MCF 10A (cell line): ENCODE results near the gene SLC18A3. TPM values are rescaled to one million over a fixed set of nuclear protein-coding genes. Genes with fewer than 3 reads are reported as not detected.

Experiments
- BruUV-seq: library from RNA; stranded (reverse); fragments of 400-500 nt; replicated peaks from 2 replicates; lab custom pipeline; 2021; lab: Mats Ljungman, UMichigan
- CTCF ChIA-PET: fragments of 300-600 bp; sonication (Branson Sonifier 250); formaldehyde crosslinking; extraction: SDS; loops from one replicate; lab custom pipeline; 2021; ENCODE audit warnings: antibody characterized with exemption, inconsistent platforms; lab: Yijun Ruan, JAX
- POLR2A ChIA-PET: fragments of 300-600, 350-650 bp; sonication (Branson Sonifier 250); formaldehyde crosslinking; extraction: SDS; loops from one replicate; lab custom pipeline; 2020; ENCODE audit warnings: antibody characterized with exemption, inconsistent platforms; lab: Yijun Ruan, JAX
- DNase-seq: peaks from one replicate; pipeline ENCODE4 v3.0.0-alpha.2; 2018; ENCODE audit not compliant: unreplicated experiment
- H3K27ac Mint-ChIP-seq: one replicate; pipeline ENCODE4 v1.8.0; 2022; ENCODE audit warnings: mild to moderate bottlenecking, low read depth, mixed read lengths; ENCODE audit not compliant: unreplicated experiment
- H3K27me3 Mint-ChIP-seq: one replicate; pipeline ENCODE4 v1.8.0; 2022; ENCODE audit warnings: mixed read lengths; ENCODE audit not compliant: insufficient read depth, unreplicated experiment
- H3K36me3 Mint-ChIP-seq: one replicate; pipeline ENCODE4 v1.8.0; 2022; ENCODE audit warnings: mild to moderate bottlenecking, moderate library complexity, mixed read lengths; ENCODE audit not compliant: insufficient read depth, unreplicated experiment
- H3K4me1 Mint-ChIP-seq: one replicate; pipeline ENCODE4 v1.8.0; 2022; ENCODE audit warnings: mixed read lengths; ENCODE audit not compliant: insufficient read depth, unreplicated experiment
- H3K4me3 Mint-ChIP-seq: one replicate; pipeline ENCODE4 v1.8.0; 2022; ENCODE audit warnings: mild to moderate bottlenecking, moderate library complexity, mixed read lengths; ENCODE audit not compliant: unreplicated experiment
- H3K9me3 Mint-ChIP-seq: one replicate; pipeline ENCODE4 v1.8.0; 2022; ENCODE audit warnings: mixed read lengths; ENCODE audit not compliant: unreplicated experiment
- CTCF ChIP-seq: fragments of 200-600 bp; IDR thresholded peaks from one replicate; pipeline ENCODE4 v1.8.0; 2022; ENCODE audit warnings: antibody characterized with exemption, mild to moderate bottlenecking; ENCODE audit not compliant: unreplicated experiment
- intact Hi-C: fragments of 100-400 bp; cut with micrococcal nuclease; formaldehyde crosslinking; loops from 2 replicates; pipeline ENCODE4 v1.14.1; 2022
- total RNA-seq: library from RNA; stranded (reverse); gene quantifications from 2 replicates; pipeline ENCODE4 v1.2.3, GENCODE V29; 2022

The SLC18A3 gene
- total RNA-seq, 1 experiment from 2014 or later, result not detected

GRCh38 chr10:49622426-49623425, 12.6 kb downstream of the SLC18A3 start:
- H3K27me3 Mint-ChIP-seq, result peaks cover 12% of the 10 kb centered on the region
- intact Hi-C loops, result no loop called here

DNA sequence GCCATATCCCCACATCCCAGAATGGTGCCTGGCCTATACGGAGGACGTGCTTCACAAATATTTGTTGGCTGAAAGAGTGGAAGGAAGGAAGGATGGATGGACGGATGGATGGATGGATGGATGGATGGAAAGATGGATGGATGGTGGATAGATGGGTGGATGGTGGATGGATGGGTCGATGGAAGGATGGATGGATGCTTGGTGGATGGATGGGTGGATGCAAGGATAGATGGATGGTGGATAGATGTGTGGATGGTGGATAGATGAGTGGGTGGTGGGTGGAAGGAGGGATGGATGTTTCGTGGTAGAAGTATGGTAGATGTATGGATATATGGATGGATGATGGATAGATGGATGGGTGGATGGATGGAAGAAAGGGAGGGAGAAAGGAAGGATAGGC, 14.5 kb downstream of the SLC18A3 start:
- TF ChIP-seq CTCF, result no peak
- no TSS peak for BruUV-seq
- Mint-ChIP-seq H3K27ac (no peak overlapping the region), H3K4me1 (peaks cover 10% of the 10 kb centered on the region), H3K4me3 (no peak overlapping the region), H3K9me3 (no peaks in the 10 kb centered on the region), H3K36me3 (no peaks in the 10 kb centered on the region), H3K27me3 (peaks cover 9% of the 10 kb centered on the region)
- DNase-seq, result no peak
- CTCF ChIA-PET, result interaction anchor here (1.1 kb wide), 1 partner anchor 31 kb away, joined by 3 read pairs; no protein-coding TSS in a partner anchor
- POLR2A ChIA-PET, result interaction anchor here (1.2 kb wide), 1 partner anchor 19 kb away, joined by 3 read pairs; no protein-coding TSS in a partner anchor
- intact Hi-C loops, result no loop called here

More at GRCh38 chr10:49622426-49623425, 12.6 kb downstream of the SLC18A3 start:
- Mint-ChIP-seq H3K4me3 (no peak overlapping the region), H3K9me3 (no peaks in the 10 kb centered on the region), H3K4me1 (peaks cover 10% of the 10 kb centered on the region), H3K36me3 (no peaks in the 10 kb centered on the region), H3K27ac (no peak overlapping the region)
- TF ChIP-seq CTCF, result no peak
- BruUV-seq, result no TSS peak
- no peak for DNase-seq
- CTCF ChIA-PET, result interaction anchor here (0.5 to 0.6 kb wide), 2 partner anchors 118 to 1249 kb away, joined by 3 read pairs; no protein-coding TSS in a partner anchor
- POLR2A ChIA-PET, result no interaction called here

DNA sequence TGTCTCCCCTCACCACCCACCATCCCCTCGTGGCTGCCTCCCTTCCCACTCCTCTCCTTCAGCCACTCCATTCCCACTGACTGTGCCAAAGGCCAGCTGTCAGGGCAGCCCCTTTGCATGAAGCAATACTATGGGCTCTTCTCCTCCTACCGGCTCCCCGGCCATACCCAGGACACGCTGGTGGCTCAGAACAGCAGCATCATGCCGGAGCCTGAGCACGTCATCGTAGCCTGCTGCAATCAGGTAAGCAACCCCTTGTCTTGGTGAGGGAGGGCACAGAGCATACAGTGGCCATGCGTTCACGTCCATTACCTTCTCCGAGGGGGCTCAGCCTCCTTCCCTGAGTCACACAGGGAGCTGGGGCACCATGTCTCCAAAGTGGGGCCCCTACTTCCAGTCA, 15.3 kb downstream of the SLC18A3 start:
- ChIA-PET CTCF (no interaction called here), POLR2A (no interaction called here)
- Mint-ChIP-seq H3K27ac (no peak overlapping the region), H3K4me1 (peaks cover 10% of the 10 kb centered on the region), H3K36me3 (no peaks in the 10 kb centered on the region), H3K4me3 (no peak overlapping the region), H3K27me3 (peaks cover under 1% of the 10 kb centered on the region), H3K9me3 (no peaks in the 10 kb centered on the region)
- intact Hi-C loops, result no loop called here
- BruUV-seq, result no TSS peak
- TF ChIP-seq CTCF, result no peak
- no peak for DNase-seq

DNA sequence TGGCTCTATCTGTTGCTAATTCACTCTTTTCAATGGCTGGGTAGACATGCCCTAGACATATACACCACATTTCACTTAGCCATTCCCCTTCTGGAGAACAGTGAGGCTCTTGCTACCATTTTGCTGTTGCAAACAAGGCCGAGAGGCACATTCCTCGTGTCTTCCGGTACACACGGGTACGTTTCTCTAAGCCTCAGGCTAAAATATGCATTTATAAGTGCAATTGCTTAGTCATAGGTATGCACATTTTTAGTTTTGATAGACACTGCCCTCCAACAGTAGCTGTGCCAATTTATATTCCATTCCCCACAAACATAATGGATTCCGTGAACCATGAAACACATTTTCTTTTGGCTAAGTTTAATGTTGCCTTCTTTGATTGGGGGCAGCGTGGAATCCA, 16.9 kb downstream of the SLC18A3 start:
- no peak overlapping the region for H3K4me3 Mint-ChIP-seq
- intact Hi-C loops, result no loop called here
- peak; percentile 17 for DNase-seq
- no peaks in the 10 kb centered on the region for H3K9me3 Mint-ChIP-seq
- ChIA-PET CTCF (interaction anchor here (0.9 kb wide), 1 partner anchor 28 kb away, joined by 3 read pairs; no protein-coding TSS in a partner anchor), POLR2A (no interaction called here)
- H3K4me1 Mint-ChIP-seq, result peaks cover 10% of the 10 kb centered on the region
- H3K36me3 Mint-ChIP-seq, result no peaks in the 10 kb centered on the region
- no peaks in the 10 kb centered on the region for H3K27me3 Mint-ChIP-seq
- no peak overlapping the region for H3K27ac Mint-ChIP-seq
- no TSS peak for BruUV-seq
- TF ChIP-seq CTCF, result no peak
